Measurements from ENCODE around the gene SHROOM3. TPM values are rescaled to one million over a fixed set of nuclear protein-coding genes. Genes with fewer than 3 reads are reported as not detected.

SHROOM3 gene
- polyA plus RNA-seq, 1 donor from 2014 or later: 2.7 TPM

GRCh38 chr4:76831711-76832373 is 396.8 kb downstream of the SHROOM3 start:
- Histone ChIP-seq H3K9me2 (ENCODE audit: insufficient read depth, low read length) (no peaks in the 10 kb centered on the region), H3K79me2 (replicated peaks; ENCODE audit: insufficient read depth, low read length) (no peaks in the 10 kb centered on the region), H3K4me2 (ENCODE audit: low read length) (no peak overlapping the region), H3K27me3 (ENCODE audit: insufficient read depth, low read depth, low read length) (no peaks in the 10 kb centered on the region), H3F3A (ENCODE audit: insufficient read depth, low read length, poor library complexity, severe bottlenecking) (no peaks in the 10 kb centered on the region), H3K36me3 (ENCODE audit: insufficient read depth, low read length) (no peaks in the 10 kb centered on the region), H3K9me3 (ENCODE audit: low read length) (no peaks in the 10 kb centered on the region), H2AFZ (ENCODE audit: low read depth, low read length) (no peak overlapping the region), H3K9ac (ENCODE audit: low read length) (no peak overlapping the region), H3K27ac (ENCODE audit: low read length) (no peak overlapping the region), H3K4me3 (ENCODE audit: low read length) (no peak overlapping the region), H4K20me1 (ENCODE audit: insufficient read depth) (no peaks in the 10 kb centered on the region)
- TF ChIP-seq EP300 (conservative IDR thresholded peaks at IDR 0.05; ENCODE audit: poor library complexity, severe bottlenecking): no peak
- no peak for TF ChIP-seq REST (IDR thresholded peaks at IDR 0.05; ENCODE audit: borderline replicate concordance)
- no peak for TF ChIP-seq EZH2 (IDR thresholded peaks at IDR 0.05; ENCODE audit: borderline replicate concordance, insufficient read depth, low read length, poor library complexity, severe bottlenecking)

Small RNA genes lying within 50 kb of the gene (small RNA-seq; reads per million reads assigned to genes)
- gene MIR4450 (0.65 to 33.0 (median 31.5) reads per million in 3 experiments), gene RF00278 (0 reads per million in 3 experiments), gene RNU6-145P (0.06 to 0.56 (median 0.24) reads per million in 3 experiments)

Other genes starting within 250 kb of the SHROOM3 start
- gene SCARB2, start 221.4 kb upstream of the SHROOM3 start, polyA plus RNA-seq: 235 and 256 TPM in 2 replicates
- gene FAM47E, start 183.5 kb upstream of the SHROOM3 start, polyA plus RNA-seq: 2.9 and 3.7 TPM in 2 replicates
- gene STBD1, start 128.5 kb upstream of the SHROOM3 start, polyA plus RNA-seq: 0.22 TPM in 1 of 2 replicates, not detected in the other
- not detected in 2 replicates for gene CCDC158, start 14.1 kb upstream of the SHROOM3 start, polyA plus RNA-seq

All from neural cell (in vitro differentiated cells).